Ovary (tissue), 9 donors: ENCODE data around the gene KDM5A. TPM values are rescaled to one million over a fixed set of nuclear protein-coding genes. Genes with fewer than 3 reads are reported as not detected.

Experiments used
- DNase-seq, 5 donors: peaks; one replicate each; pipeline ENCODE4 v3.0.0-alpha.2; 2019 to 2020
- H3K27ac ChIP-seq, 2 donors: fragments of 200-600 bp; one replicate each; pipeline versions ENCODE4 v1.5.1 to v1.8.0; 2019 to 2022
- H3K27me3 ChIP-seq: fragments of 200-600 bp; one replicate; pipeline ENCODE4 v1.8.0; 2022
- H3K36me3 ChIP-seq: fragments of 200-600 bp; sonication (generic); one replicate; pipeline ENCODE4 v1.5.1; 2019
- H3K4me1 ChIP-seq: one replicate; pipeline ENCODE4 v1.8.1; 2013; ENCODE audit warnings: mild to moderate bottlenecking, moderate library complexity; ENCODE audit not compliant: insufficient read depth
- H3K4me3 ChIP-seq: fragments of 200-600 bp; sonication (generic); one replicate; pipeline ENCODE4 v1.5.1; 2017
- H3K9me3 ChIP-seq, 2 donors: fragments of 200-600 bp in 1 of 2; sonication (generic) in 1 of 2; one replicate each; pipeline versions ENCODE4 v1.5.1 to v1.8.1; 2013 to 2019; ENCODE audit warnings: mild to moderate bottlenecking in 1 of 2, moderate library complexity in 1 of 2
- EP300 ChIP-seq: sonication (generic); formaldehyde crosslinking; IDR thresholded peaks from one replicate; pipeline ENCODE4 v1.6.1; 2017; ENCODE audit warnings: antibody characterized with exemption
- POLR2A ChIP-seq: fragments of 450-650 bp; IDR thresholded peaks from one replicate; pipeline ENCODE4 v1.6.1; 2017; ENCODE audit warnings: antibody characterized with exemption, mild to moderate bottlenecking, moderate library complexity
- WGBS, 3 donors: extraction: QIAGEN DNeasy Blood & Tissue Kit in 1 of 3; methylation state at CpG; one replicate each; pipeline versions ENCODE4 v1.1.5 to v1.1.7; 2013 to 2017; 5-methylcytosine and 5-hydroxymethylcytosine counted together
- intact Hi-C, 4 donors: fragments of 100-400 bp; cut with DNase I; formaldehyde crosslinking; loops; one replicate each; pipeline versions ENCODE4 v1.11.0 to v1.15.1; 2022 to 2023
- polyA plus RNA-seq, 2 donors: library from polyadenylated mRNA; stranded (reverse); fragments of 200-250 nt in 1 of 2; fragments of 350-450 nt in 1 of 2; fragmentation: Illumina TruSeq in 1 of 2; extraction: RNeasy Lipid Tissue Mini Kit (QIAGEN cat#74804) in 1 of 2; gene quantifications; one replicate each; pipeline ENCODE4 v1.2.3, GENCODE V29; 2013 to 2014
- total RNA-seq, 7 donors: library from RNA; depleted of rRNA in 2 of 7; stranded (reverse); fragments of >200 nt in 2 of 7; fragmentation: NEBNext Ultra II Directional in 3 of 7; extraction: Animal tissue kit (Norgen Biotek cat#: 25700) in 3 of 7; gene quantifications; one replicate each; pipeline versions ENCODE4 v1.1.0 to v1.2.4, GENCODE V29; 2016 to 2023
- TF ChIP-seq, protein P1 (sequence below), 3 donors: fragments of 450-650 bp in 2 of 3; fragments of 200-600 bp in 1 of 3; IDR thresholded peaks; one replicate each; pipeline versions ENCODE4 v1.5.1 to v1.8.0; 2016 to 2022; ENCODE audit warnings: antibody characterized with exemption in 3 of 3, mild to moderate bottlenecking in 1 of 3
- donor health status: DM: no; HTN: no; CAD: no; lungs with moderate emphysema.
- donor health status: DM: no; HTN: no; CAD: no.
- donor health status: Bipolar disorder and iron deficiency.
- donor health status: DM: yes; HTN: yes; CAD: no.
- donor health status: DM: no; HTN: no; CAD: no.
- donor health status: DM: yes; HTN: yes; CAD: no.

Gene KDM5A
- total and polyA plus RNA-seq, 9 donors: 11.6 to 69.9 (median 56.5) TPM

DNA sequence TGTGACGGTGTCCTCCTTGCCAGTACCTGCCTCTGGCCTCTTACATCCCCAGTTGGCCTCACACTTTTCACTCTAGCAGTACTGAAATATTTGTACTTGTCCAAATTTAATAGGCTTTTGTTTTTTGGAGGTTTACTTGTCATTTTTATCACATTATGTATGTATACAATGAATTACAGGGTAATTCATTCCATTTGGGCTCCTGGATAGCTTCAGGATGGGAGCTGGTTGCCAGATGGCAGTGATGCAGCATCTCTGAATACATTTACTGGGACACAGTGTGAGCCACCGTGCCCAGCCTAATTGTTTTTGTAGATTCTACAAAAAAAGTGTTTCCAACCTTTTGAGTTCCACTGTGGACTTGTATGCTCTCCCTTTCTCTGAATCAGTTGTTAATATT, 25.7 kb upstream of the KDM5A start:
- WGBS, 3 donors: 84 to 92% (median 88%) methylated on average over 2 of the region's 2 CpGs
- Histone ChIP-seq H3K27me3 (no peaks in the 10 kb centered on the region), H3K27ac (no peak overlapping the region), H3K36me3 (no peaks in the 10 kb centered on the region), H3K4me3 (no peak overlapping the region), H3K9me3 (no peaks in the 10 kb centered on the region), H3K4me1 (no peaks in the 10 kb centered on the region)
- DNase-seq: no peak
- TF ChIP-seq, protein P1, sequence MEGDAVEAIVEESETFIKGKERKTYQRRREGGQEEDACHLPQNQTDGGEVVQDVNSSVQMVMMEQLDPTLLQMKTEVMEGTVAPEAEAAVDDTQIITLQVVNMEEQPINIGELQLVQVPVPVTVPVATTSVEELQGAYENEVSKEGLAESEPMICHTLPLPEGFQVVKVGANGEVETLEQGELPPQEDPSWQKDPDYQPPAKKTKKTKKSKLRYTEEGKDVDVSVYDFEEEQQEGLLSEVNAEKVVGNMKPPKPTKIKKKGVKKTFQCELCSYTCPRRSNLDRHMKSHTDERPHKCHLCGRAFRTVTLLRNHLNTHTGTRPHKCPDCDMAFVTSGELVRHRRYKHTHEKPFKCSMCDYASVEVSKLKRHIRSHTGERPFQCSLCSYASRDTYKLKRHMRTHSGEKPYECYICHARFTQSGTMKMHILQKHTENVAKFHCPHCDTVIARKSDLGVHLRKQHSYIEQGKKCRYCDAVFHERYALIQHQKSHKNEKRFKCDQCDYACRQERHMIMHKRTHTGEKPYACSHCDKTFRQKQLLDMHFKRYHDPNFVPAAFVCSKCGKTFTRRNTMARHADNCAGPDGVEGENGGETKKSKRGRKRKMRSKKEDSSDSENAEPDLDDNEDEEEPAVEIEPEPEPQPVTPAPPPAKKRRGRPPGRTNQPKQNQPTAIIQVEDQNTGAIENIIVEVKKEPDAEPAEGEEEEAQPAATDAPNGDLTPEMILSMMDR (IDR thresholded peaks at IDR 0.05): no peak
- TF ChIP-seq POLR2A: no peak
- no peak for TF ChIP-seq EP300
- intact Hi-C loops: no loop called here

DNA sequence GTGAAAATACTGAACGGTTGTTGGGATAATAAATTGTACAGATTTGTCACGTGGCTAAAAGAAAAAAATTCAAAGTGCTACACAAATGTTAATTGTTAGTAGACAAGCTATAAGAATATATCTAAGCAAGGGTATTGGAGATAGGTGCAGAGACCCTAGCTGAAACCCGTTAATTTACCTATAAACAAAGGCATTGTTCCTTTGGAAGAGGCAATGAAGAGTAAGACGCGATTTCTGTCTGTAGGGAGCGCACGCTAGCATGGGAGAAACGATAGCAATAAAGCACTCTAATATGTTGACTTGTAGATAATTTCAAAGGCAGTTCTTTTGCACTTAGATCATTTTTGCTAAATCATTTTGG, 12.9 kb upstream of the KDM5A start:
- H3K27ac ChIP-seq: no peak overlapping the region
- intact Hi-C loops: no loop called here
- H3K4me3 ChIP-seq: peak overlapping the region; percentile 68
- 1% methylated on average over 8 of the region's 8 CpGs for WGBS, 3 donors
- no peaks in the 10 kb centered on the region for H3K9me3 ChIP-seq
- no peak for DNase-seq
- H3K4me1 ChIP-seq: peaks cover 2% of the 10 kb centered on the region
- no peaks in the 10 kb centered on the region for H3K36me3 ChIP-seq
- no peaks in the 10 kb centered on the region for H3K27me3 ChIP-seq
- TF ChIP-seq, protein P1 (IDR thresholded peaks at IDR 0.05): no peak
- no peak for TF ChIP-seq EP300
- no peak for TF ChIP-seq POLR2A

- H3K36me3 ChIP-seq: no peaks in the 10 kb centered on the region
- intact Hi-C loops: no loop called here
- DNase-seq: peak; percentile 86 to 95 (median 91)
- H3K4me3 ChIP-seq: peak within 1 kb of the TSS; percentile 68
- H3K9me3 ChIP-seq: no peaks in the 10 kb centered on the region
- no peak within 1 kb of the TSS for H3K27ac ChIP-seq
- 0 to 1% (median 0%) methylated on average over 45 of the region's 45 CpGs for WGBS, 3 donors
- H3K4me1 ChIP-seq: peaks cover 2% of the 10 kb centered on the region
- TF ChIP-seq, protein P1 (IDR thresholded peaks at IDR 0.05): peak in 1 of 3 donors; percentile 23
- no peak for TF ChIP-seq EP300
- H3K27me3 ChIP-seq: no peaks in the 10 kb centered on the region
These were observed 12.3 kb upstream of the KDM5A start, which contains the start of gene CCDC77 for GRCh38 chr12:401235-402028. Gene CCDC77 (plus strand): TSS chr12:401644. CDS start chr12:409384, 7,740 bp downstream.

DNA sequence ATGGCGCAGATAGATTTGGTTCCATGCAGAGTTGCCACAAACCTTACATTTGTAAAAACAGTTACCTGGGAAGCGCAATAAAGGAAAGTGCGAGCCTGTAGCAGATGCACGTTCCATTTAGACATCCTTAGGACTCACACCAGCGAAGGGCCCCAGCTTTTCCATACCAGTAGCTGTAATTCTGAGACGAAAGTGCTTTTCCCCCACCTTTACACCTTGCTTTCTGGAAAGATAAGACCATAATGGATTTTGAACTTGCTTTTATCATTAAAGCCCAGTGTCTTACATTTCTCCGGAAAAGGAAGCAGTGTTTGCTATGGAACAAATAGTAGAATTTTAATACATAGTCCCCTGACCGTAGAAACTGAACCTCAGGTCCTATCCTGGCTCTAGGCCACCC, 11.7 kb upstream of the KDM5A start:
- intact Hi-C loops: no loop called here
- no peak for DNase-seq
- no peaks in the 10 kb centered on the region for H3K9me3 ChIP-seq
- WGBS, 3 donors: 58 to 63% (median 61%) methylated on average over 8 of the region's 8 CpGs
- H3K4me3 ChIP-seq: peak overlapping the region; percentile 68
- no peaks in the 10 kb centered on the region for H3K36me3 ChIP-seq
- TF ChIP-seq EP300 (no peak), POLR2A (no peak)
- TF ChIP-seq, protein P1 (IDR thresholded peaks at IDR 0.05): no peak
- H3K27ac ChIP-seq: no peak overlapping the region
- peaks cover 2% of the 10 kb centered on the region for H3K4me1 ChIP-seq
- no peaks in the 10 kb centered on the region for H3K27me3 ChIP-seq
